ENCODE results near the gene YAF2.
"Not testable (repeated sequence)": the region's sequence is repeated elsewhere in the genome, so short reads cannot be mapped to it uniquely, and the experiment has no call there.

Gene YAF2

DNA sequence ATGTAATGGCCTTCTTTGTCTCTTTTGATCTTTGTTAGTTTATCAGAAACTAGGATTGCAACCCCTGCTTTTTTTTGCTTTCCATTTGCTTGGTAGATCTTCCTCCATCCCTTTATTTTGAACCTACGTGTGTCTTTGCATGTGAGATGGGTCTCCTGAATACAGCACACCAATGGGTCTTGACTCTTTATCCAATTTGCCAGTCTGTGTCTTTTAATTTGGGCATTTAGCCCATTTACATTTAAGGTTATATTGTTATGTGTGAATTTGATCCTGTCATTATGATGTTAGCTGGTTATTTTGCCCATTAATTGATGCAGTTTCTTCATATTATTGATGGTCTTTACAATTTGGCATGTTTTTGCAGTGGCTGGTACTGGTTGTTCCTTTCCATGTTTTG is 14.6 kb upstream of the YAF2 start:
- DNase-seq, result not testable (repeated sequence)

DNA sequence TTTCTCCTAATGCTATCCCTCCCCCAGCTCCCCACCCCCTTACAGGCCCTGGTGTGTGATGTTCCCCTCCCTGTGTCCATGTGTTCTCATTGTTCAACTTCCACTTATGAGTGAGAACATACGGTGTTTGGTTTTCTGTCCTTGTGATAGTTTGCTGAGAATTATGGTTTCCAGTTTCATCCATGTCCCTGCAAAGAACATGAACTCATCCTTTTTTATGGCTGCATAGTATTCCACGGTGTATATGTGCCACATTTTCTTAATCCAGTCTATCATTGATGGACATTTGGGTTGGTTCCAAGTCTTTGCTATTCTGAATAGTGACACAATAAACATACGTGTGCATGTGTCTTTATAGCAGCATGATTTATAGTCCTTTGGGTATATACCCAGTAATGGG is 11.0 kb upstream of the YAF2 start:
- not testable (repeated sequence) for DNase-seq

DNA sequence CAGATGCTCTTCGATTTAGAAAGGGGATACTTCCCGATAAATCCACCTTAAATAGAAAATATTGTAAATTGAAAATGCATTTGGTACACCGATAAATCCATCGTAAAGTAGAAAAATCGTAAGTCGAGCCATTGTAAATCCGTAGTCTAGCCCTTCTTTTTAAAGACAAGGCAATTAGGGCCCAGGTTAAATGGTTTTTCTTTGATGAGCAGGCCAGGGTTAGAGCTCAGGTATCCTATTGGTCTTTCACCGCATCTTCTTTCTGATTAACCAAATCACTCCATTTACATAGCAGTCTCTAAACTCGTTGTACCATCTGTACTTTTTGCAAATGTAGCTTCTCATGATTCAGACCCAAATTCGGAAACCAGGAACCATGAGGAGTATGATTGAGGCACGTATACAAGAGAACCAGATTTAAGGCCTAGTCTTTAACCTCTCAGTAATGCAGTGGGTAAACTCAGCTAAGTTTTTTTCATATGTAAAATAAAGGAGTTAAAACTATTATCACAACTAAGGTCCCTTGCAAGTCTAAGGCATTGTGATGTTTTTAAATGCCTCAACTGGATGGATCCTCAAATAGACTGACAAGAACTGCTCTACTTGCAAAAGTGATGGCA is 2.2 kb upstream of the YAF2 start:
- no peak for DNase-seq

DNA sequence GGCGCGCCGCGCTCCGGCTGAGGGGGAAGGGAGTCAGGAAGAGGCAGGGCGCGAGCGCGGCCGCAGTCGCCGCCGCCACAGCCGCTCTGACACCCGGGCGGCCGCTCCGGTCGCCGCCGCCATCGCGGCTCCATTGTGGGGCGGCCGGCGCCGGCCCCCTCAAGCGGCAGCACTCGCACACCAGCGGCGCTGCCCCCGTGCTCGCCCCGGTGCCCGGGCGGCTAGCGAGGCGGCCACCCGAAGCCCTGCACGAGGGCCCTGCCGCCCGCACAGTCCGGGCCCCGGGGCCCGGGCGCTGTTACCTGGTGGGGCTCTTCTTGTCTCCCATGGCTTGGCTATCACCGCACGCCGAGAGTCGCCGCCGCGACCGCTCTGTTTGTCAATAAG is 202 bp downstream of the YAF2 start:
- no peak for DNase-seq

DNA sequence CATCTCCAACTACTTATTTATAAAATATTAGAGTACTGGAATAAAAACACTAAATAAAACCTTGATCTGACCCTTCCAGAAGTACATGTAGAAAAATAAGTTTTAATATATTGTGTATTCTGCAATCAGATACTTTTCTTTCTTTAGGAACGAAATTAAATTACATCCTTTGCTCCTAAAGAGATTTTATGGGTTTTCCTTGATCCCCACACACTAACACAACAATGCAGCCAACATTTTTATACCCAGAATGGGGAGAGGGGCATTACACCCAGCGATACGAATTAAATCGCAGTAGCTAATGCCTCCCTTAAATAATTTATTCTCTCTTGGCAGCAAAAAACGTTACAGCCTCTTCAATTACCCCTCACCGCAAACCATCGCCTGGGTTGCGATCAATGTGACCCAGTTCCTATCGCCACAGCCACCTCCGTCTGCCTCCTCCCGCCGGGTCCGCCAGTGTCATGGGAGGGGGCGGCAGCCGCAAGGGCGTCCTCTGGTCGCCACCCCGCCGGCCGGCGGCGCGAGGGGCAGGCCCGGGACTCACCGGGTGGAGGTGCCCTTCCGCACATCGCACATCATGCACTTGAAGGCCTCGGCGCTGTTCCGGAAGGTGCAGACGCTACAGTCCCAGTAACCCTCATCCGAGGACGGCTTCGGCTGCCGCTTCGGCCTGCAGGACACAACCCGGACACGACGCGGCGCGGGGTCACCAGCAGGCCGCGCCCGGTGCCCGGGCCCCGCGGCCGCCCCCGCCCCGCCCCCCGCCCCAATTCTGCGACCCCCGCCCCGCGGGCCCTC is 796 bp downstream of the YAF2 start:
- peak; percentile 72 for DNase-seq

DNA sequence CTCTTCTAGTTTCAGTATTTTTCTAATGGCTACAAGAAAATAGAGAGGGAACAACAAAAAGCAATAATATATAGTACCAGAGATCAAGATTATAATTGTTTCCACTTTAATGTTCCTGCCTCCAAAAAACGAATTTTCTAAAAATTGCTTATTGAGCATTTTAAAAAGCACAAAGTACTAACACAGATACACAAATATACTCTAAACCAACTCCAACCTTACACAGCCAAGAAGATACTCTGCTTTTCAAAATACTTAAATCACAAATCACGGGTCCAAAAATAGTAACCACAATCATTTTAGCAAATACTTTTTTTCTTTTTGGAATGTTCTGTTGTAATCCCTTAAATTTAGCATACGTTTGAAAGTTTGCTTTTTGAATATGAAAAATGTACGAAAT is 2.0 kb downstream of the YAF2 start:
- DNase-seq, result no peak

DNA sequence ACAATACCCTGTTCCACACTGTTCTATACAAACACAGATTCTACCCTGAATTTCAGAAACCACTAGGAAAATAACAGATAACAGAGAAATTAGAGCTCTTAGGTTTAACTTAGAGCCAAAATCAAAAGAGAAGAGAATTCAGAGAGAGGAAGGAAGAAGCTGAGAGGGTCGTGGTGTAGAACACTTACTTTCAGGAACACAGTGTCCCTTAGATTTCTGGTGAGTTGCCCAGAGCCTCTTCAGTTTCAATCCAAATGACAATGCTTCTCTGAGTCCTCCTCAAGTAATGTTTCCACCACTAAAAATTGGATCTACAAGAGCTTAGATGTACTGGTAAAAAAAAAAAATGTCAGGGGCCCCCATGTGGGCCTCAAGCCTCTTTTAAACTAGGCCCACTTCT is 2.6 kb downstream of the YAF2 start:
- DNase-seq, result no peak

DNA sequence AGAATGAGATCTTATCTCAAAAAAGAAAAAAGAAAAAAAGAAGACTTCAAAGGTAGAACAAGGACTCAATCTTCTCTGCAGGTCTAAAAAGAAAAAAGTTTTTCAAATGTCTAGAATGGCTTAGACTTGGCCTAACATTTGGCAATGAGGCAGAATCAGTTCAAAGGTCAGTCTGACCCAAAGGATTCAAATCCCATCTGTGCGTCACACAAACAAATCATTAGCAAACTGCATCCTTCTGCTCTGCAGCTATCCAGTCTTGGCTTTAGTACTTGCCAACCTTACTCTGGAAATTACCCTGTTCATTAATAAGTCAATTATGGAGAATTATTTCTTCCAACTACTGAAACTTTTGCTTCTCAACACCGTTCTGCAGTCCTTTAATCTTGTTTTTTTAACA is 3.1 kb downstream of the YAF2 start:
- no peak for DNase-seq

DNA sequence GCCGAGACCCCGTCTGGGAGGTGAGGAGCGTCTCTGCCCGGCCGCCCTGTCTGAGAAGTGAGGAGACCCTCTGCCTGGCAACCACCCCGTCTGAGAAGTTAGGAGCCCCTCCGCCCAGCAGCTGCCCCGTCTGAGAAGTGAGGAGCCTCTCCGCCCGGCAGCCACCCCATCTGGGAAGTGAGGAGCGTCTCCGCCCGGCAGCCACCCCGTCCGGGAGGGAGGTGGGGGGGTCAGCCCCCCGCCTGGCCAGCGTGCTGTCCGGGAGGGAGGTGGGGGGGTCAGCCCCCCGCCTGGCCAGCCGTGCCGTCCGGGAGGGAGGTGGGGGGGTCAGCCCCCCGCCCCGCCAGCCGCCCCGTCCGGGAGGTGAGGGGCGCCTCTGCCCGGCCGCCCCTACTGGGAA is 10.5 kb downstream of the YAF2 start:
- DNase-seq, result not testable (repeated sequence)

DNA sequence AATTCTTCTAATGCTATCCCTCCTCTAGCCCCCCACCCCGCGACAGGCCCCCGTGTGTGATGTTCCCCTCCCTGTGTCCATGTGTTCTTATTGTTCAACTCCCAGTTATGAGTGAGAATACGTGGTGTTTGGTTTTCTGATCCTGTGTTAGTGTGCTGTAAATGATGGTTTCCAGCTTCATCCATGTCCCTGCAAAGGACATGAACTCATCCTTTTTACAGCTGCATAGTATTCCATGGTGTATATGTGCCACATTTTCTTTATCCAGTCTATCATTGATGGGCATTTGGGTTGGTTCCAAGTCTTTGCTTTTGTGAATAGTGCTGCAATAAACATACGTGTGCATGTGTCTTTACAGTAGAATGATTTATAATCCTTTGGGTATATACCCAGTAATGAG is 13.5 kb downstream of the YAF2 start:
- not testable (repeated sequence) for DNase-seq

DNA sequence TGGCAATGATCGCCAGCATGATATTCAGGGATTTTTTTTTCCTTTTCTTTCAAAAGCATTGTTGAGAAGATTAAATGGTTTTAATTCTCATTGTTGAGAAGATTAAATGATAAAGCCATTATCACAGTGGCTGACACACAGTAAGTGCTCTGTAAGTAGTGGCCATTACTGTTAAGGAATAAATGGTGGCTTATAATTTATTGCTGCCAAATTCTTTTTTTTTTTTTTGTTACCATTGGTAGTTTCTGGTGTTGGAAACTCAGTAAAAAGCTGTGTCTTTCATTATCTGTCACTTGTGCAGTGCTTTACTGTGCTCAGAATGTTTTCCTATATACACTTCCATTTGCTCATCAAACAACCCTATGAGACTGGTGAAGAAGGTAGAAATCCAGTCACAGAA is 15.3 kb downstream of the YAF2 start:
- DNase-seq, result no peak

DNA sequence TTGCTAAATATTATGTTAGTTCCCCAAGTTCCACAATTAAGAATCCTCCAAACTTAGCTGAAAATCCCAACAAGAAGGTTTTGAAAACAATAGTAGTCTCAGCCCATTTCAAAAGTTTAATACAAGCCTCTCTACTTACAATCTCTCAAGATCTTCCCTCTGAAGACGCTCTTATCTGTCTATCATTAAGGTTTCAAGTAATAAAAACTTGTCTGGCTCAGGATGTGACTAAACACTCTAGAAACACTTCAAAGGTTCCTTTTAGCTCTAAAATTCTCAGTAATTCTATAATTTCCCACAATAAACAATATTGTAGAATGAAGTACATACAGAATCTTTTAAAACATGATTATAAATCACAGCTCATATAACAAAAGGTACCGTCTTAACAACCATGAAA is 16.3 kb downstream of the YAF2 start:
- DNase-seq, result no peak

DNA sequence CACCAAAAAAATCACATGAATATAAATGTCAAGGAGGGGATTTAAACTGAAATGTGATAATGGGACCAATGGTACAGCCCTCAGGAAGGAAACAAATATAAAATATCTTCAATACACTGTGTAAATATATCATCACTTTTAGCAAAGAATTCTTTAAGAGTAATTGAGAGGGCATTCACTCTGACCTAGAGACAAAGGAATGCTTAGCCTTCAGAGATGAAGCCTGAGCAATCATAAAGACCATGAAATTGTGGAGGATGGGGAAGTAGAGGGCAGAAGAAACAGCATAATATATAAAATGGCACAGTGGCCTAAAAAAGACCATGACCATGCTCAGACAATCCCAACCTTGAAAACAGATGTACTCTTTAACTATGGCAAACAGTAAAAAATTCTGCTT is 20.4 kb downstream of the YAF2 start:
- no peak for DNase-seq

DNA sequence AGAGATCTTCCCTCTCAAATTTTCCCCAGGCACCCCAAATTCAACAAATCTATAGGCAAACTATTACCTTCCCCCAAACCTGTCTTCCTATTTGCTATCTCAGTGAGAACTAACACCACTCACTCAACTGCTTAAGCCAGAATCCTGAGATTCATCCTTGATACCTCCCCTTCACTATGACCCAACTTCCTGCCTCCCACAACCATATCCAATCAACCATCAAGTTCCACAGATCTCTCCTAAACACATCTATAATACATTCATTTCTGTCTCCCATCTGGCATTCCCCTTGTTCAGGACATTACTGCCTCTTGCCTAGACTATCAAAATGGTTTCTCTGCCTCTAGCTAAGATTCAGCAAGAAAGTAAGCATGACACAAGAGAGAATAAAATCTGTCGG is 21.3 kb downstream of the YAF2 start:
- DNase-seq, result no peak

DNA sequence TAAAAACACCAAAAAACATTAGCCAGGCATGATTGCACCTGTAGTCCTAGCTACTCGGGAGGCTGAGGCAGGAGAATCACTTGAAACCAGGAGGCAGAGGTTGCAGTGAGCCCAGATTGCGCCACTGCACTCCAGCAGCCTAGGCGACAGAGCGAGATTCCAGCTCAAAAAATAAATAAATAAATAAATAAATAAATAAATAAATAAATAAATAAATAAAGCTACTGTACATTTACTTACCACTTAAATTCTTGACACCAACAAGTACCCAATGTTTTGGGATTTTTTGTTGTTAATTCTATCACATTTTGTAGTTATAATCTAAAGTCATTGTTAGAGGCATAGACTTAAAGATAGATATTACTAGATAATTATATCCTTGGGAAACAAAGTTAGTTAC is 22.3 kb downstream of the YAF2 start:
- DNase-seq, result not testable (repeated sequence)

DNA sequence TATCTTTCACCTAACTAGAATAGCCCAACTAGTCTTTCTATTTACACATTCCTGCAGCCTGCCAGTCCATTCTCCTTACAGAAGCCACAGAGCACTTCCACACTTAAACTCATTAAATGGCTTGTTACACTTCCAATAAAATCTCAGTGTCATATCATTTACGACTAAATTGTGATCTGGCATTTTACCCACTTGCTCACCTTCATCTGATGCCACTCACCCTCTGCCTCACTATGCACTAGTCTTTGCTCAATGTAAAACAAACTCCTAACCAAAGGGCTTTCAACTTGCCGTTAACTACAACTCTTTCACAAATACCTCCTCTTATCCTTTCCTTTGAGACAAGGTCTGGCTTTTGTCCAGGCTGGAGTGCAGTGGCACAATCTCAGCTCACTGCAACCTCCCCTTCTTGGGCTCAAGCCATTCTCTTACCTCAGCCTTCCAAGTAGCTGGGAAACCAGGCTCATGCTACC is 24.1 kb downstream of the YAF2 start:
- DNase-seq, result no peak

DNA sequence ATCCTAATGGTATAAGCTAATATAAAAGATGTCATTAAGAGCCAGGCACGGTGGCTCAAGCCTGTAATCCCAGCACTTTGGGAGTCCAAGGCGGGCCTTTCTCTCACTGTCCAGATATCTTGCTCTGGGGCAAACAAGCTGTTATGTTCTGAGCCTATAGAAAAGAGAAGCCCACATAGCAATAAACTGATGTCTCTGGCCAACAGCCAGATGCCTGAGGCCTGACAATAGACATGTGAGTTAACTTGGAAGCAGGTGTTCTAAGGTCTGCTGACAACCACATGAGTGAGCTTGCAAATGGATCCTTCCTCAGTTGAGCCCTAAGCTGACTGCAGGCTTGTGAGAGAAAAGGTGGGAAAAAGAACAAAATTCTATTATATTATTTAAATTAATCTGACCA is 25.0 kb downstream of the YAF2 start:
- peak; percentile 36 for DNase-seq

DNA sequence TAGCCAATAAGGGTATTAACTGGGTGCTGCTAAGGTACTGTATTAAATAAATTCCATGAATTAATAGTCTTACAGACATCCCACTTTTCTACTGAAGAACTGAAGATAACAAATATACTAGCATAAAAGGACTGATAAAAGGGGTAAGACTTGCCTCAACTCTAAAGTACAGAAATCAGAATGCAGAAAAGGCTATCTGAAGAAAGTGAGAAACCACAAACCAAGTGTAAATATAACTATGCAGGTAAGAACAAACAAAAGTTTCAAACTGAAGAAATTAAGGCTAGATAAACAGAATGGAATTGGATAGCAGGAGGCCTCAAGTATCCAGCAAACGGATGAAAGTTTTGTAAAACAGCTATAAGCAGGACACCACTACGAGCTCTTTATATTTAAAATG is 29.5 kb downstream of the YAF2 start:
- no peak for DNase-seq

DNA sequence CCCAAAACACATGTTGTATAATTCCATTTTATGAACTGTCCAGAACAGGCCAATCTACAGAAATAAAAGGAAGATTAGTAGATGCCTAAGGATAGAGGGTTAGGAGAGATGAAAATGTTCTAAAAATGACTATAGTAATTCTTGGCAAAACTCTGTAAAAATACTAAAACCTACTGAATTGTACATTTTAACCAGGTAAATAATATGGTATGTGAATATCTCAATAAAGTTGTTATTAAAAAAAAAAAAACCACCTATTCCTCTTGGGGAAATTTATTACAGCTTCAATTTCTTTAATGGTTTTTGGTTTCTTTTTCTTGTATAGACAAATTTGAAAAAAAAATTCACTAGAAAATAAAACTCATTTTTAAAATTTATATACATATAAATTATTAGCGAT is 33.2 kb downstream of the YAF2 start:
- DNase-seq, result no peak

DNA sequence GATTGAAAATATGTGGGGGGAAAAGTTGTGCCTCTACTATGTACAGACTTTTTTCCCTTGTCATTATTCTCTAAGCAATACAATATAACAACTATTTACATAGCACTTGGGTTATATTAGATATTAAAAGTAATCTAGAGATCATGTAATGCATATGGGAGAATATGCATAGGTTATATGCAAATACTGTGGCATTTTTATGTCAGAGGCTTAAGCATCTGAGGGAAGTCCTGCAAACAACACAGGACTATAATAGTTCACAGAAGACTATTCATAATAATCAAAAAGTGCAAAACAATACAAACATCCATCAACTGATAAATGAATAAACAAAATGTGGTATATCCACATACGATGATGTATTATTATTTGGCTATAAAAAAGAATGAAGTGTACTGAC is 33.7 kb downstream of the YAF2 start:
- no peak for DNase-seq

DNA sequence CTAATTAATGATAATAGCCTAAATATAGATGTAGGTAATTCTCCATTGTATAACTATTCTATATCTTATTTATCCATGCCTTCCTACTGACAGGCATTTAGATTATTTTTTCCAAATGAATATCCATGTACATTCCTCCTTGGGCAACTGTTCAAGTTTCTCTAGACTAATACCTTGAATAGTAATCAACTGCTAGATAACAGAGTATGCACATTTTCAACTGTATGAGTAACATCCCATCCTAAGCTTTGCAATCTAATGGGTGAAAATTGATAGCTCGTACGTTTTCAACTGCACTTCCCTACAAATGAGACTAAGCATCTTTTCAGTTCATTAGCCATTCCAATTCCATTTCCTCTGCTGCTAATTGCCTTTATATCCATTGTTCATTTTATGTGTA is 37.0 kb downstream of the YAF2 start:
- no peak for DNase-seq

DNA sequence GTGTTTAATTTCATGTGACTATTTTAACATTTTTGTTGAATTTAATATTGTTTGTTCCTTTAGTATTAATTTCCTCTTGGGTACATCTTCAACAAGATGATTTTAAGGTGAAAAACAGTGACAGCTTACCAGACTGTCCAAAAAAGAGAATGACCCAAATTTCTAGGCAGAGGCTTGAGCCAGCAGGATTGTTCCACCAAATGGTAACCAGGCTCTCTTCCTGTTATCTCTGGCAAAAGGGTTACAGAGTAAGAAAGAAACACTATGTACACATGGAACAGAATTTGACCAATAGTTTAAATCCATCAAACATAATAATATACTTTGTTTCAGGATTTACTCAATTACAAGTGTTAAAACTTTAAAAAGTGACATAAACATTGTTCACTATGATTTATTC is 39.0 kb downstream of the YAF2 start:
- DNase-seq, result no peak

DNA sequence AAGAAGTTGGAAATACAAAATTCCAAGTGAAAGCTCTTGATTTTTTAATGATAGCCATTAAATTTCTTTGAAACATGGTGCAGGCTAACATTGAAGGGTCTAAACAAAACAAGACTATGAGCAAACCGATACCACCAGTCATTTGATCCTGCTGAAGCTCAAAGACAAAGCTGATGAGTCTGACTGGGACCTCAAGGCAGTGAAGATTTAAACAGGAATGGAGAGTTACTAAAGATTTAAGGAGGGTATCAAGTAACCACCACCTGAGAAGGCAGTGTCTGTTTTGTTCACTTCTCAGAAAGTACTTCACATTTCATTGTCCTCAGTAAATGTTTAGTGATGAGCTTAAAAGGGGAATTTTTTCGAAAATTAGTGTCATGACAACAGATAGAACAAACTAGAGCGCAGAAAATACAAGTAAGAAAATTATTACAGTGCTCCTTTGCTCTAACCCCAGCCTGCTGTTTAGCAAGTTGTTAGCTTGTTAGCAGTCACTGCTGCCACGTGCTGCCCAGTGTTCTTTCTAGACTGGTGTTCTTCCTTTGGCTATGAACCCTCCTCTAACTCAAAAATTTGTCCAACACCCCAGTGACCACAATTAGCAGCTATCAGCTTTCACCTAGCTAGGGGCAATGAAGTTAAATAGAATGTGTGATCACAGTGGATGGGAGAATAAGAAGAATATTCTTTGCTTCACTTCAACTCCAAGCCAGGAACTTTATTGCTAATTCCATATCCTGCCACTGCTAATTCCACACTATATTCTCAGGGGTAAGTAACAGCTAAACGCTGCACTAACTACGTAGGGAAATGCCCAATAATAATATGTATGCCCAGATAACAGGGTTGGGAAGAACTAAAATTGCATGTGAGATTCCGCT is 41.1 kb downstream of the YAF2 start:
- no peak for DNase-seq

DNA sequence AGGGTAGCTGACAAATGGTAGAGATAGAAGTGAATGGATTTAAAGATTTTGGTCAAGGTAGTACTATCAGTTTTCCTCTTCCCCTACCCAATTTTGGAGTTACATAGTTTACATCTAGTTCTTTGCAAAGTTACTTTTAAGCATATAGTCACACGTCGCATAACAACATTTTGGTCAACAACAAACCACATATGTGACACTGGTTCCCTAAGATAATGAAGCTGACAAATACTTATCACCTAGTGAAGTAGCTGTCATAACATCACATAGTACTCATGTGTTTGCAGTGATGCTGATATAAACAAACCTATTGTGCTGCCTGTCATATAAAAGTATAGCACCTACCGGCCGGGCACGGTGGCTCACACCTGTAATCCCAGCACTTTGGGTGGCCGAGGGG is 45.4 kb downstream of the YAF2 start:
- no peak for DNase-seq

Measured in NCI-H510A treated with DMSO at 0.1 percent for 48 hours (cell line).